Measurements from ENCODE around the gene LRRC7. TPM values are rescaled to one million over a fixed set of nuclear protein-coding genes. Genes with fewer than 3 reads are reported as not detected.

The LRRC7 gene
- total and polyA plus RNA-seq, 11 donors, result 0.25 to 4.1 (median 0.49) TPM; not detected in 1

GRCh38 chr1:70090875-70091274, 523.2 kb downstream of the LRRC7 start:
- Histone ChIP-seq H3K36me3 (no peaks in the 10 kb centered on the region), H3K27ac (no peak overlapping the region), H3K9me3 (no peaks in the 10 kb centered on the region), H3K27me3 (no peaks in the 10 kb centered on the region), H3K4me1 (no peaks in the 10 kb centered on the region), H3K4me3 (no peak overlapping the region)
- no peak for TF ChIP-seq POLR2A (IDR thresholded peaks at IDR 0.05)
- TF ChIP-seq CTCF (IDR thresholded peaks at IDR 0.05), result no peak
- no peak for DNase-seq
- WGBS, 4 donors, result 66 to 78% (median 69%) methylated on average over 2 of the region's 2 CpGs
- no peak for ATAC-seq
- intact Hi-C loops (cut with DNase I), result no loop called here

- no peak for TF ChIP-seq POLR2A (IDR thresholded peaks at IDR 0.05)
- TF ChIP-seq CTCF (IDR thresholded peaks at IDR 0.05), result no peak
- intact Hi-C loops (cut with DNase I), result no loop called here
- no peak overlapping the region for H3K4me3 ChIP-seq
Observed at GRCh38 chr1:70091811-70092210, 524.1 kb downstream of the LRRC7 start.

GRCh38 chr1:70092526-70092925, 524.8 kb downstream of the LRRC7 start:
- no peaks in the 10 kb centered on the region for H3K4me1 ChIP-seq
- no peak for ATAC-seq
- H3K4me3 ChIP-seq, result no peak overlapping the region
- intact Hi-C loops (cut with DNase I), result no loop called here
- no peaks in the 10 kb centered on the region for H3K9me3 ChIP-seq
- no peaks in the 10 kb centered on the region for H3K36me3 ChIP-seq
- 64 to 66% (median 65%) methylated on average over 3 of the region's 3 CpGs for WGBS, 4 donors
- TF ChIP-seq POLR2A (IDR thresholded peaks at IDR 0.05) (no peak), CTCF (IDR thresholded peaks at IDR 0.05) (no peak)
- no peak overlapping the region for H3K27ac ChIP-seq
- DNase-seq, result no peak
- no peaks in the 10 kb centered on the region for H3K27me3 ChIP-seq

More at GRCh38 chr1:70091811-70092210, 524.1 kb downstream of the LRRC7 start:
- Histone ChIP-seq H3K9me3 (no peaks in the 10 kb centered on the region), H3K27me3 (no peaks in the 10 kb centered on the region), H3K36me3 (no peaks in the 10 kb centered on the region), H3K27ac (no peak overlapping the region), H3K4me1 (no peaks in the 10 kb centered on the region)
- no peak for DNase-seq
- ATAC-seq, result no peak

- intact Hi-C loops (cut with DNase I), result no loop called here
- no peak for ATAC-seq
- no peak for TF ChIP-seq POLR2A (IDR thresholded peaks at IDR 0.05)
- TF ChIP-seq CTCF (IDR thresholded peaks at IDR 0.05), result no peak
Observed at GRCh38 chr1:70093250-70093975, 525.7 kb downstream of the LRRC7 start.

More at GRCh38 chr1:70093250-70093975, 525.7 kb downstream of the LRRC7 start:
- Histone ChIP-seq H3K4me3 (no peak overlapping the region), H3K9me3 (no peaks in the 10 kb centered on the region), H3K27me3 (no peaks in the 10 kb centered on the region), H3K36me3 (no peaks in the 10 kb centered on the region), H3K4me1 (no peaks in the 10 kb centered on the region), H3K27ac (no peak overlapping the region)
- DNase-seq, result no peak
